ENCODE results near the gene SIL1.
"Not testable (repeated sequence)": the region's sequence is repeated elsewhere in the genome, so short reads cannot be mapped to it uniquely, and the experiment has no call there.

Gene SIL1

DNA sequence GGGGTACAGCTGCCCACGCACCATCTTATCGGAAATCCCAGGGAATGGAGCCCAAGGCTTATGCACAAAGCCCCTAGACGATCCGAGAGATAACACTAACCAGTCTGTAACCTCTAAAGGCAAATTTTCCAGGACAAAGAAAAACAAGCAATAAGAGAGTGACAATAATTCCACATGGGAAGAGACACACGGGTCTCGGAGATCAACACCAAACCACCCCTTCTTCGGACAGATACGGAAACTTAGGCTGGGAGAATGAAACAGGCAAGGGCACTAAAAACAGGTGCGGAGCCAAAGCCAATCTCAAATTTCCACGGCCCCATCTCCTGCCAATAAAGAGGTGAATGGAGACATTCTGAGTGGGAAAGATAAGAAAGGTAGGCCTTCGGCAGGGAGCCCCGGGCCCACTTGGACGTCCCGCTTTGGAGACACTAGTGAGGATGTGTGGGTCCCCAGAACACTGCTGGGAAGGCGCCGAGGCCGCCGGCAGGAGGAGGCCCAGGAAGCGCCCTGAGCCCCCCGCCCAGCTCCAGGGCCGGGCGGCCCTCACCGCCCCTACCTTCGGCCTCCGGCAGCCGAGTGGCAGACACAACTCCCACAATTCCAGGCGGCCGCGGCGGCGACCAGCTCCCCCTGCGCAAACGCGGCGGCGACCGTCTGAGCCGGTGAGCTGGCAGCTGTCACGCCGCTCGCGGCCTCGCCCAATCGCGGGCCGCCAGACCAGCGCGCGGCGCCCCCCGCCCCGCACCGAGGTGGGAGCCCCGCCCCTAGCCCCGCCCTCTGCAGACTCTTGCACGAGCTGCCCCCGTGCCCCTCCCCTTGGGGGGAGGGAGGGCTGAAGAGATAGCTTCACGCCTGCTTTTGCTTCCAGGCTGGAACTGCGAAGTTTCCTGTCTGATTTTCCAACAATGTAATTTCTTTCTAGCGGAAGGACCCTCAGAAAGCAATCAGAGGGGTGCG lies at the start of gene SIL1:
Gene SIL1, minus strand, starts transcription at position 659 of the 960 bp plus-strand sequence. CDS start 70,525 bp downstream, outside the sequence.
- peak; percentile 96 to 99 for DNase-seq

DNA sequence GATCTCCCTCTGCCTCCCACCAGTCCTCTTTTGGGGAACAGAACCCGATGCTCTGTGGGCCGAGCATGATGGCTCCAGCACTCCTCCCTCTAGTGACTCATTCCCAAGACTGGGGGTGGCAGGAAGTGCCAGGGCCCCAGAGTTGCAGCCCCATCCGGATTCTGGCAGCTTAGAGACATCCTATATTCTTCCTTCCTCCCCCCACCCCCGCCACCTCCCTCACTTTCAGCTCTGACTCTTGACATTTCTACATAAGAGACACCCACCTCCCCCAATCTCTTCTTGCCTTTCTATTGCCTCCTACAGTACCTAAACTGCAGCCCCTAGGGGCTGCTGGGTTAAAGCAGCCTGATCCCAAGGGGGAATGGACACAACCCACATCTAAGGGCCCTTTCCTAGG lies 48.2 kb upstream of the SIL1 start:
- peak; percentile 49 to 70 for DNase-seq

DNA sequence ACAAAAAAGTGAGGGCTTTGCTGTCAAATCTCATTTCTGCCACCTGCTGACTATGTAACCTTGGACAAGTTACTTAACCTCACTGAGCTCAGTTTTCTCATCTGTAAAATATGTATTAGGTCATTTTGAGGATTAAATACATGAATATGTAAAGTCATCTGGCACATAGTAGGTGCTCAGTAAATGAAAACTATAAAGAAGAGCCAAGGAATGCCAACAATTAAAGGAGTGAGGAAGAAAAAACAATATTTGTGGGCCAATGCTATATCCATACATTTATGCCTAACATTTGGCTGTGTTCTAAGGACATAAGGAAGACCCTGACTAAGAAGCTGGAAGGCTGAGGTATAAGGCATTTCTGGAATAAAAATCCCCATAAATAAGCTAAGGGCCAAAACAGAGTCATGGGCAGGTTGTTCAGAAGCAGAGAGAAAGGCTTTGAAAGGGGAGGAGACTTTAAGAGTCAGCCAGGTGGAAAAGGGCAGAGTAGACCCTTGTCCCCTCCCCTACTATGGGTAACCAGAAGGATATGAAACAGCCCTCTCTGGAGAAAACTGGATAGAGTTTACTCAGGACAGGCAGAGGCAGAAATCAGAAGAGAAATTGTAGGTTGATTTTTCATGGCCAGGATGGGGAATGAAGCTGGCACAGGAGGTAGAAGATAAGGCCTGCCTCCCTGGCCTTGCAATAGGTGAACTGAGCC lies 47.6 kb upstream of the SIL1 start:
- no peak for DNase-seq

DNA sequence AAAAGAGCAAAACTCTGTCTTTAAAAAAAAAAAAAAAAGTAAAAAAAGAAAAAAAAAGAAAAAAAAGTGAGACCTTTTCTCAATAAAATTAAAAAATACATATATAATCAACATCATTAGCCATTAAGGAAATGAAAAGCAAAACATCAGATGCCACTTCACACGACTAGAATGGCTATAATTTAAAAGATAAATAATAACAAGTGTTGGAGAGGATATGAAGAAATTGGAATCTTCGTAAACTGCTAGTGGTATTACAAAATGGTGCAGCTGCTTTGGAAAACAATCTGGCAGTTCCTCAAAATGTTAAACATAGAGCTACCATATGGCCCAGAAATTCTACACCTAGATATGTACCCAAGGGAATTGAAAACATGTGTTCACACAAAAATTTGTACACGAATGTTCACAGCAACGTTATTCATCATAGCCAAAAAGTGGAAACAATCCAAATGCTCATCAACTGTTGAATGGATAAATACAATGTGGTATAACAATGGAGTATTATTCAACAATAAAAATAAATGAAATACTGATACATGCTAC lies 45.3 kb upstream of the SIL1 start:
- no peak for DNase-seq

DNA sequence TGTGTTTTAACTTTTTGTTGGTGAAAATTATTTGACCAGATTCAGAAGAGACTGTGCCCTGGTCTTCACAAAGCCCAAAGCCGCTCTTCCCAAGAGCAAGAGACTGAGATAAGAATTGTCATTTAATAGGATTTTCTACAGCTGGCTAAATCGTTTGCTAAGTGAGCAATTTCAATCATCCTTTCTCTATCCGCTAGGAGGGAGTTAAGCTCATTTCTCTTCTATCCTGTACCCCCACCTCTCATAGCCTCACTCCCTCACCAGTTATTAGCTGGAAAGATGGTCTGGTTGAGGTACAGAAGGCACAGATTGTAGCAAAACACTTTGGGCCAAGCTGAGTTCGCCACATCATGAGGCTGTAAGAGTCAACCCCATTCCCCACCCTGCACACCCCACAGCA lies 43.0 kb upstream of the SIL1 start:
- no peak for DNase-seq

DNA sequence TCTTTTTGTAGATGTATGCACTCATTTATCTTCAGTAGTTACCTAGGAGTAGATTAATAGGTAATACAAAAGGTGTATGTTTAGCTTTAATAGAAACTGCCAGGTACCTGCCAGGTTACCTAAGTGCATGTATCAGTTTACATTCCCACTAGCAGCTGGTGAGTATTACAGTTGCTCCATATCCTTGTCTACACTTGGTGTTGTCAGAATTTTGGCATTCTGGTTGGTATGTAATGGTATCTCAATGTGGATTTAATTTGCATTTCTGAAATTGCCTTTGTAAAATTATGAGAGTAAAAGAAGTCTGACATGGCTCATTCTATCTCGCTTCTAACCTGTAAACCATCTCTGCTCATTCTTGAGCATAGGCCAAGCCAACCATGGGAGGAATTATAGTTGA lies 38.3 kb upstream of the SIL1 start:
- DNase-seq, result no peak

DNA sequence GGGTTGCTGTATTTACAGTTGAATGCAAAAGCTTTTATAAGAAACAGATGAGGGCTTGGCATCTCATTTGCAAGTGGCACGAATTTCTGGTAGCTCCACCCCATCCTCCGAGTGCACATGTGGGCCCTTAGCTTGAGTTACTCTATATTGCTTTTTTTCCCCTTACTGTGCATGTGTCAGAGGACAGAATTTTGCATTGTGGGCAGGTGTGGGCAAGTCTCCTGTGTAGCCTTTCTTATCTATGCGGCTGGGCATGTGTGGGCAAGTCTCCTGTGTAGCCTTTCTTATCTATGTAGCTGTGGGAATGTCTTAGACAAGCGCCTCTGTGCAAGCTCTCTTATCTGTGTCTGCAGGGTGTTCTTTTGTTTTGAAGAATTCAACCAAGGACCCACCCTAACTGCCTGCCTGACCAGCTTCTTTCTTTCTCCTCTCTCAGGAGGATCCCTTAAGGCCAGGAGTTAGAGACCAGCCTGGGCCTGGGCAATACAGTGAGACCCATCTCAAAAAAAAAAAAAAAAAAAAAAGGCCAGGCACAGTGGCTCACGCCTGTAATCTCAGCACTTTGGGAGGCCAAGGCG lies 34.1 kb upstream of the SIL1 start:
- DNase-seq, result no peak

DNA sequence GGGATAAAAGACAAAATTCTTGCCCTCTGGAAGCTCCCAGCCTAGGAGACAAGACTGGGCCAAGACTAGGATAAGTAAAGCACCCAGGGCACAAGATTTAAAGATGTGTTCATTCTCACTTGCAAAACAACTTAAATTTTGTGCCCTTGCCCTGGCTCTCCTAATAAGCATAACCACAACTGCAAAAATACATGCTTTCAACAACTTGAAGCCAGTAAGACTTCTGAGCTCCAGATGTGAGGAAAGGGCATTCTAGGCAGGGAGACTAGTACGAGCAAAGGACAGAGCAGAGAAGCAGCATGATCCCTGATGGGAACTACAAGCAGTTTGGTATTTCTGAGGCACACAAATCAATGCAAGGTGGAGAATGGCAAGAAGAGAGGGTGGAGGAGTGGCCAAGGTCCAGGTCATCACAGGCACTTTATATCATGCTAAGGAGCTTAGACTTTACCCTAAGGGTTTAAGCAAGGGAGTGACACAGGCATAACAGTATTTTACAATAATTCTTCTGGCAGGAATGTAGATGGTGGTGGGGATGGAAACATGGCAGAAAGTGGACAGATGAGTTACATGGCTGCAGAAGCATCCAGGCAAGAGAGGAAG lies 30.1 kb upstream of the SIL1 start:
- DNase-seq, result no peak

DNA sequence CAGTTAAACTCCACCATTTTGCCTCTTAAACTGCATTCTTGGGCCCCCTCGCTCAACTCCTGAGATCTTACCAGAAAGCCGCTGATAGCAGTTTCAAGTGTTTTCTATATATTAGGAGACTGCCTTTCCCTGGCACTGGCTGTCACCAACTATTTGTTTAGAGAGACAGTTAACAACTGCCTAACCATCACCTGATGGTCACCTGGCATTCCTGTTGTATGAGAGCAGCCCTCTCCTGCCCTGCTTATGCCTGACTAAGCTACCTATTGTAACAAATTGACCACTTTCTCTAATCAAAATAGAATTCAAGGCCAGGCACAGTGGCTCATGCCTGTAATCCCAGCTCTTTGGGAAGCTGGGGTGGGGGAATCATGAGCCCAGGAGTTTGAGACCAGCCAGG lies 28.0 kb upstream of the SIL1 start:
- no peak for DNase-seq

DNA sequence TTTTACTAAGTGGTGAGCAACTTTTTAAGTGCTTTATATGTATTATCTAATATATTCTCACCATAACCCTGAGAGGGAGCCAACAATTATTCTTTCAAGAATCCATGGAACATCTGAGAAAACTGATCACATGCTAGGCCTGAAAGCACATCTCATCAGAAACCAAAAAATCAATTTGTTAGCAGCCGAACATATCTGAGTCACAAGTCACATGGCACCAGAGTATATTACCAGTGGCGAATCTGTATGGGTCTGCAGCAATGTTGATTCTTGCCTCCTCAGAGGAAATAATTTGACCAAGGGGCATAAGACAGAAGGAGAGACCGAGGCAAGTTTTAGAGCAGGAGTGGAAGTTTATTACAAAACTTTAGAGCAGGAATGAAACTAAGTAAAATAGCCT lies 25.3 kb upstream of the SIL1 start:
- no peak for DNase-seq

DNA sequence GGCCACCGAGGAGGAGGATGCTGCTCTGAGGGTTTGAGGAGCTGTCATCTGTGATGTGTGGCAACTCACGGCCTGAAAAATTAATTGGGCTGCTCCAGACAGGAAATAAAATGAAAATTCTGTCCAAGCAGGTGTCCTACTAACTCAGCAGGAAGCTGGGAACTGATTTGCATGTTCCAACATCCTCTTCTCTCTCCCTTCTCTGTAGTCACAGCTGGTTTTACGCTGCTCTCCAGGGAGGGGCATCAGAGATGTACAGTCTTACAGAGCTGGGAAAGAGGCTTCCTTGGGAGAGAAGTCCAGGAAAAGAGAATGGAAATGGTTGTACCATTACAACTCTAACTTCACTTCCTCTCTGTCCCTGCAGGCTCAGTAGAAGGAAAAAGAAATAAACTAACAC lies 24.2 kb upstream of the SIL1 start:
- no peak for DNase-seq

DNA sequence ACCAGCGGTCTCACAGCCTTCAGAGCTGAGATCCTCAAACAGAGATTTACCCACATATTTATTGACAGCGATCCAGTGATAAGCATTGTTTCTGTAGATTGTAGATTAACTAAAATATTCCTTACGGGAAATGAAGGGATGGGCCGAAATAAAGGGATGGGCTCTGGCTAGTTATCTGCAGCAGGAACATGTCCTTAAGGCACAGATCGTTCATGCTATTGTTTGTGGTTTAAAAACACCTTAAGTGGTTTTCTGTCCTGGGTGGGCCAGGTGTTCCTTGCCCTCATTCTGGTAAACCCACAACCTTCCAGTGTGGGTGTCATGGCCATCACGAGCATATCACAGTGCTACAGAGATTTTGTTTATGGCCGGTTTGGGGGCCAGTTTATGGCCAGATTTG lies 19.9 kb upstream of the SIL1 start:
- DNase-seq, result not testable (repeated sequence)

DNA sequence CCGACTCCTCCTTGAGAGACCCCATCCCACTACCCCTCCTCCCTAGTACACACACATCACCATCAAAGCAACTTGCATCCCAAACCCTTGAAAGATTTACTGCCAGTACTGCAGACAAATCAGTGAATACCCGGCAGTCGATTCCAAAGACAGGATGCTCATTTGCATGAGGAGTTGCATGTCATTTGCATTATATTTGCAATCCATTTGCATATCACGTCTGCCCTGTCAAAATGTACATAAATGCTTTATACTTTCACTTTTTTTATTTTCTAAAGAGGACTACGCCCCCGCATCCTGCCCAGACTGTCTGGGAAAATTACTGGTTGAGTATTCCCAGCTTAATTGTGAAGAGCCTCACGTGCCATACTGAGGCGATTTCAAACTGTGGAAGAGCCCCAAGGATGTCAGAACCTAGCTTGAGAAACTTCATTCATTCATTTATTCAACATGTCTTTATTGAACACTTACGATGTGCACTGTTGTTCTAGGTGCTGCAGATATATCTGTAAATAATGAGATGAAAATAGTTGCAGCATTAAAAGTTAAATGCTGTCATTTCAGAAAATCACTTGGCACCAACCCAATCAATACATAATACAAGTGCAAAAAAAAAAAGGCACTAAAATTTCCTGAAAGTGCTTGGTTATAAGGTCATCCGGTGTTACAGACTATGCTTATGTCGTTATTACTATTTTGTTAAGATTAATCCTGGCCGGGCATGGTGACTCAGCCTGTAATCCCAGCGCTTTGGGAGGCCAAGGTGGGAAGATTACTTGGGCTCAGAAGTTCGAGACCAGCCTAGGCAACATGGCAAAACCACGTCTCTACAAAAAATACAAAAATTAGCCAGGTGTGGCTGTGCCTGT lies 17.2 kb upstream of the SIL1 start:
- no peak for DNase-seq

DNA sequence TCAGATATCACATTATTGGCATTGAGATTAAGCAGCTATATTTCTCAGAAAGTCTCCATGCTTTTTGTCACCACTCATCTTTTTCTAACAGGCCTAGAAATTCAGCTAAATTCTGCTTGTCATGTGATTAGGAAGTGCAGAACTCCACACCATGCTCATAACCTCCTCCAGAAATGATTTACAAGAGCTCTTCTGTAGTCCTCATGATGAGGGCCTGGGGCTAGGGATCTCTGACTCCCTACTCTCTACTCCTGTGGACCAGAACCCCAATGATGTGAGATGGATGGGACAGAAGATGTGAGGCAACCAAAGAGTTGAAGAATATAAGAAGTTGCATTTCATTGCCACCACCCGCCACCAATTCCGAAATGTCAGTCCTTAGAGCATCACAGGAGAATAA lies 16.5 kb upstream of the SIL1 start:
- DNase-seq, result no peak

DNA sequence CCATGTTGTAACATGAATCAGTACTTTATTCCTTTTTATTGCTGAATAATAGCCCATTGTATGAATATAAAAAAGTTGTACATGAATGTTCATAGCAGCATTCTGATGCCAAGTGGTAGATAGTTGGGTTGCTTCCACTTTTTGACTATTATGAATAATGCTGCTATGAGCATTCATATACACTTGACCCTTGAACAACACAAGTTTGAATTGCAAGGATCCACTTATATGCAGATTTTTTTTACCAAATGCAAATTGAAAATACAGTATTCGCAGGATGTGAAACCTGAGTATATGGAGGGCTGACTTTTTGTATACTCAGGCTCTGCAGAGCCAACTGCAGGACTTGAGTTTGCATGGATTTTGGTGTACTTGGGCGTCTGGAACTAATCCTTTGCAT lies 14.7 kb upstream of the SIL1 start:
- DNase-seq, result no peak

DNA sequence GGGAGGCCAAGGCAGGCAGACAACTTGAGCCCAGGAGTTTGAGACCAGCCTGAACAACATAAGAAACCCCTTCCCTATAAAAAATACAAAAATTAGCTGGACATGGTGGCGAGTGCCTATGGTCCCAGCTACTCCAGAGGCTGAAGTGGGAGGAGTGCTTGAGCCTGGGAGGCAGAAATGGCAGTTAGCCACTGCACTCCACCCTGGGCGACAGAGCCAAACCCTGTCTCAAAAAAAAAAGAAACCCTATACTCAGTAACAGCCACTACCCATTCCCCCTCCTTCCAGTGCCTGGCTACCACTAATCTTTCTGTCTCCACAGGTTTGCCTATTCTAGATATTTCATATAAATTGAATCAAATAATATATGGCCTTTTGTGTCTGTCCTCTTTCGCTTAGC lies 14.3 kb upstream of the SIL1 start:
- no peak for DNase-seq

DNA sequence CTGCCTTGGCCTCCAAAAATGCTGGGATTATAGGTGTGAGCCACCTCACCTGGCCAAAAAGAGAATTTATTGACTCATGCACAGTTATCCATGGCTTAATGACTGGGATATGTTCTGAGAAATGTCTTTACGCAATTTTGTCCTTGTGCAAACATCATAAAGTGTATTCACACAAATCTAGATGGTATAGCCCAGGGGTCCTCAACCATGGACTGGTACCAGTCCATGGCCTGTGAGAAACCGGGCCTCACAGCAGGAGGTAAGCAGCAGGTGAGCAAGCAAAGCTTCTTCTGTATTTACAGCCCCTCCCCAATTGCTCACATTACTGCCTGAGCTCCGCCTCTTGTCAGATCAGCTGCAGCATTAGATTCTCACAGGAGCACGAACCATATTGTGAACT lies 12.4 kb upstream of the SIL1 start:
- DNase-seq, result no peak

DNA sequence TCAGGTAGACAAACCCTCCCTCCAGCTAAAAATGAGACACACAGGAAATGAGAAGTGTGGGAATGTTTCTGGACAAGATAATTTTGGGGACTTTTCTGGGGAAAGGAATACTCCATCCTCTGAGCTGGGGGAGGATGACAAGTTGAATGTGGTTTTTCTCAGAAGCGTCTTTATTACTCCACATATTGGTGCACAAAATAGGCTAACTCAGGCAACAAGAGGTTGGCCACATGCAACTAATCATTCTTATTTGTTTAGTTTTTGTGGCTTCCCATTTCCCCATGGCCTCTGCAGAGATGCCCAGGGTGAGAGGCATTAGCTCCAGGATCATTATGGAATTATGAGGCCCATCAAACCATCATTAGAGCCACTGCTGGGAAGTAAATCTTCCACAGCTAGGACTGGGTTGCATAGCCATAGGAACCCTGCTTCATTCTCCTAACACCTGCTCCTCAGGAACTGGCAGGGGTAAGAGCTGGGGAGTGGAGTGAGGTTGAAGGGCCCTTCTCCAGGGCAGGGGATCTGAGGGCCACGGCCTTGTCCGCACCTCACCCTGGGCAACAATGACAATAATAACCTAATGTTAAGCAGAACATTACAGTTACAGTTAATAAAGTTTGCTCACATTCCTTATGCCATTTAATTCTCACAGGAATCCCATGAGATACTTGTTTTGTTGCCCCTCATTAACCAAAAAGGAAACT lies 9.3 kb upstream of the SIL1 start:
- no peak for DNase-seq

DNA sequence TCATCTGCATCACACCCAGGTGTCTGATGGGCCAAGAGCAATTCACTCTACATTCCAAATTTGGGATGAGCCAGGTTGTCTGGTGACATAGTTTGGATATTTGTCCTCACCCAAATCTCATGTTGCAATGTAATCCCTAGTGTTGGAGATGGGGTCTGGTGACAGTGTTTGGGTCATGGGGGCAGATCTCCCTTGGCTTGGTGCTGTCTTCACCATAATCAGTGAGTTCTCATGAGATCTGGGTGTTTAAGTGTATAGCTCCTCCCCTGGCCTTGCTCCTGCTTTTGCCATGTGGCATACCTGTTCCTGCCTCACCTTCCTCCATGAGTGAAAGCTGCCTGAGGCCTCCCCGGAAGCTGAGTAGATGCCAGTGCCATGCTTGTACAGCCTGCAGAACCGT lies 7.4 kb upstream of the SIL1 start:
- DNase-seq, result no peak

DNA sequence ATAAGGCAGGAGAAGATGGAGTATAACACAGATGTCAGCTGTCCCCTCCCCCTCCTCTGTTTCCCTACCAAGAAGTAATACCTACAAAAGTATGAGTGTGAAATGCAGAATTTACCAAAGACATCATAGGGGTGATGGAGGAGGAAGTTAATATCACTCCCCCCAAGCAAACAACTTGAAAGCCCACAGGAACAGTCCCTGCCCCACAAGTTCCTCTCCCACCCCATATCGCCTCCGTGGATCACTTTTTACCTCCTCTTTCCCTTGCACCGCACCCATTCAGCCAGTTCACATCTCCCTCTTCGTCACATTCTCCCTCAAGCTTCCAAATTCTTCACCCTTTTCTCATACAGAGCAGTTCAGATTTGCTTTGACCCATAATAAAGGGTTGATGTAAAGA lies 7.0 kb upstream of the SIL1 start:
- no peak for DNase-seq

DNA sequence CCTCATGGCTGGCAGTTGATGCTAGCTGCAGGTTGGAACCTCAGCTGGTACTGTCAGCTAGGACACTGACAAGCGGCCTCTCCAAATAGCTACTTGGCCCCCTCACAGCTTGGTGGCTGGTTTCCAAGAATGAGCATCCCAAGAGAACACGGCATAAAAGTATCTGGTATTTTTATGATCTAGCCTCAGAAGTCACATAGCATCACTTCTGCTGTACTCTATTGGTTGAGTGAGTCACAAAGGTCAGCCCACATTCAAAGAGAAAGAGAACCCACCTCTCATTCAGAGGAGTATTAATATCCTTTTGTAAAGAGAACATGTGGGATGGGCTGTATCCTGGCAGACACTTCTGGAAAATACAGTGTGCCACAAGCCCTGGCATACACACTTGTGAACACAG lies 6.0 kb upstream of the SIL1 start:
- DNase-seq, result no peak

DNA sequence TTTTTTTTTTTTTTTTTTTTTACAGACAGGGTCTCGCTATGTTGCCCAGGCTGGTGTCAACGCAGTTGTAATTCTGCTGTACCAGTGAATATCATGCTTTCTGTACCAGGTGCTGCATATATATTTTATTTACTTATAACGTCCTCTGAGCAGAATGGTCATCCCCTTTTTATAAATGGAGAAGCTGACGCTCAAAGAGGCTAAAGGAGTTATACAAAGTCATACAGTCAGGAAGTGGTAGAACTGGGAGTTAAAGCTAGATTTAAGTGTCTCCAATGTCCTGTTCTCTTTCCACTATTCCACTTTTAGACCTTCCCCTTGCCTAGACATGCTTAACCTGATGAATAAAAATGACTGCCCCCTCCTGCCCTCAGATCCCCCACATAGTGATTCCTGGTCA lies 1.2 kb upstream of the SIL1 start:
- DNase-seq, result no peak

All from stimulated activated CD4-positive, alpha-beta T cell treated with anti-CD3 and anti-CD28 coated beads, Interleukin-4, amount 100 ng/mL, for 4 hours (primary cell).